DOHH2 (cell line): Measurements from ENCODE around the gene MED25.

Experiments used
- H3F3A ChIP-seq: fragments of 200-600 bp; sonication (generic), shearing (Covaris generic); 2 replicates; pipeline ENCODE4 v1.6.0; 2016; ENCODE audit warnings: antibody characterized with exemption, mild to moderate bottlenecking; ENCODE audit not compliant: control insufficient read depth, insufficient read depth
- H3K27ac ChIP-seq: fragments of 200-600 bp; sonication (generic); 2 replicates; pipeline ENCODE4 v1.5.1; 2014; ENCODE audit warnings: low read depth, mild to moderate bottlenecking, low read length, moderate library complexity
- H3K27me3 ChIP-seq: fragments of 200-600 bp; sonication (generic); 2 replicates; pipeline ENCODE4 v1.6.1; 2014; ENCODE audit warnings: mild to moderate bottlenecking, low read length, mixed read lengths; ENCODE audit not compliant: control insufficient read depth
- H3K36me3 ChIP-seq: fragments of 200-600 bp; sonication (generic); 2 replicates; pipeline ENCODE4 v1.6.1; 2014; ENCODE audit warnings: mild to moderate bottlenecking, low read length, moderate library complexity, mixed read lengths; ENCODE audit not compliant: control insufficient read depth
- H3K4me1 ChIP-seq: fragments of 200-600 bp; sonication (generic); 2 replicates; pipeline ENCODE4 v1.6.1; 2014; ENCODE audit warnings: mild to moderate bottlenecking, low read length, mixed read lengths; ENCODE audit not compliant: control insufficient read depth
- H3K4me2 ChIP-seq: fragments of 200-600 bp; sonication (generic); 2 replicates; pipeline ENCODE4 v1.6.0; 2014; ENCODE audit warnings: mild to moderate bottlenecking, low read length, moderate library complexity
- H3K4me3 ChIP-seq: fragments of 200-600 bp; sonication (generic); 2 replicates; pipeline ENCODE4 v1.5.1; 2014; ENCODE audit warnings: mild to moderate bottlenecking, low read length, mixed read lengths
- H3K79me2 ChIP-seq: fragments of 200-600 bp; sonication (generic); 2 replicates; pipeline ENCODE4 v1.6.1; 2014; ENCODE audit warnings: mild to moderate bottlenecking, low read length, mixed read lengths; ENCODE audit not compliant: control insufficient read depth
- H3K9me2 ChIP-seq: fragments of 200-600 bp; sonication (generic); replicated peaks from 2 replicates; pipeline ENCODE4 v1.6.1; 2014; ENCODE audit warnings: mild to moderate bottlenecking, low read length, mixed read lengths; ENCODE audit not compliant: control insufficient read depth
- H3K9me3 ChIP-seq: fragments of 200-600 bp; sonication (generic); 2 replicates; pipeline ENCODE4 v1.6.1; 2014; ENCODE audit warnings: antibody characterized with exemption, low read length, mixed read lengths; ENCODE audit not compliant: control insufficient read depth, insufficient read depth
- H4K20me1 ChIP-seq: fragments of 200-600 bp; sonication (generic); 2 replicates; pipeline ENCODE4 v1.6.0; 2014; ENCODE audit warnings: low read depth, mild to moderate bottlenecking, antibody characterized with exemption, low read length, moderate library complexity; ENCODE audit not compliant: control insufficient read depth, insufficient read depth
- CTCF ChIP-seq: fragments of 200-600 bp; sonication (generic); IDR thresholded peaks from one replicate; pipeline ENCODE4 v1.5.1; 2014; ENCODE audit warnings: antibody characterized with exemption, mild to moderate bottlenecking, low read depth, low read length; ENCODE audit not compliant: poor library complexity, severe bottlenecking
- EZH2phosphoT487 ChIP-seq: fragments of 200-600 bp; sonication (generic); IDR thresholded peaks from 2 replicates; pipeline ENCODE4 v1.6.1; 2017; ENCODE audit warnings: borderline replicate concordance, mild to moderate bottlenecking, antibody characterized with exemption, low read length, moderate library complexity, mixed read lengths

Gene MED25

DNA sequence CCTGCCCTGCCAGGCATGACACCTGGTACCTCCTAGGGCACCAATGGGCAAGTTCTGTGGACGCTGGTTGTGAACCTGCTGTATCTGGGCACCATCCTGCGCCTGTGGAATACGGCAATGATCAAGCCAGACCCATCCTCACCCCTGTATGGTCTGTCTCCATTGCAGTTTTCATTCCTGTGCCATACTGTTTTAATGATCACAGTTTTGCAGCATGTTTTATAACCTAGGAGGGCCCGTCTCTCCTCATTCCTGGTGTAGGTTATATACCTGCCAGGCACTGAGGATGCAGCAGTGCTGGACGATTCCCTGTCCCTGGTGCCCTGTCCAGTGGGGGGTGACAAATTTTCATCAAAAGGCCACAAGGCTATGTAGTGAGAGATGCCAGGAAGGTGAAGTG, 65.0 kb downstream of the MED25 start:
- 0 out of 2 replicates have a peak, but pooled peaks cover 2% of the 10 kb centered on the region for H3K79me2 ChIP-seq
- no peaks in the 10 kb centered on the region for H3K9me2 ChIP-seq
- no peak overlapping the region for H3K4me2 ChIP-seq
- H3K27me3 ChIP-seq = peaks cover 11% of the 10 kb centered on the region
- H3K9me3 ChIP-seq = peaks cover 3% of the 10 kb centered on the region; the same call in 1 of the 2 replicates
- no peak for TF ChIP-seq EZH2phosphoT487
- H3K4me3 ChIP-seq = no peak overlapping the region
- no peaks in the 10 kb centered on the region for H4K20me1 ChIP-seq
- no peak overlapping the region for H3K27ac ChIP-seq
- peaks cover 21% of the 10 kb centered on the region for H3K4me1 ChIP-seq
- peaks cover 5% of the 10 kb centered on the region; the same call in 1 of the 2 replicates for H3F3A ChIP-seq
- peaks cover 20% of the 10 kb centered on the region for H3K36me3 ChIP-seq

- Histone ChIP-seq H3K79me2 (no peaks in the 10 kb centered on the region), H3K4me2 (no peak overlapping the region), H3K27ac (no peak overlapping the region), H3K4me1 (peaks cover 19% of the 10 kb centered on the region), H3K4me3 (no peak overlapping the region), H3K9me3 (peaks cover 3% of the 10 kb centered on the region; the same call in 1 of the 2 replicates), H3K36me3 (peaks cover 20% of the 10 kb centered on the region), H3F3A (peaks cover 5% of the 10 kb centered on the region; the same call in 1 of the 2 replicates), H3K9me2 (no peaks in the 10 kb centered on the region), H3K27me3 (peaks cover 19% of the 10 kb centered on the region), H4K20me1 (no peaks in the 10 kb centered on the region)
- TF ChIP-seq CTCF (no peak), EZH2phosphoT487 (no peak)
Observed at GRCh38 chr19:49884109-49884508, 66.0 kb downstream of the MED25 start.

- Histone ChIP-seq H3K79me2 (no peaks in the 10 kb centered on the region), H3F3A (peaks cover 5% of the 10 kb centered on the region; the same call in 1 of the 2 replicates), H3K4me2 (no peak overlapping the region), H4K20me1 (no peaks in the 10 kb centered on the region), H3K9me2 (no peaks in the 10 kb centered on the region), H3K27me3 (peaks cover 25% of the 10 kb centered on the region), H3K36me3 (peaks cover 20% of the 10 kb centered on the region), H3K4me1 (peaks cover 24% of the 10 kb centered on the region), H3K4me3 (no peak overlapping the region), H3K27ac (no peak overlapping the region), H3K9me3 (peaks cover 3% of the 10 kb centered on the region; the same call in 1 of the 2 replicates)
- TF ChIP-seq EZH2phosphoT487 = no peak
- TF ChIP-seq CTCF = no peak
Observed at GRCh38 chr19:49884760-49885159, 66.7 kb downstream of the MED25 start.
